GM23338 (cell line): ENCODE results near the gene FHIP1A. TPM values are rescaled to one million over a fixed set of nuclear protein-coding genes. Genes with fewer than 3 reads are reported as not detected.
A peak's percentile ranks its signal among the peaks of the same experiment; 100 is the strongest.

Experiments
- ATAC-seq: fragments of 200-7000 bp; cut with Tn5 transposase; 3 replicates; pipeline ENCODE4 v1.9.1; 2020
- DNase-seq: peaks from one replicate; pipeline ENCODE4 v3.0.0-alpha.2; 2015; ENCODE audit warnings: low spot score
- H2AFZ ChIP-seq: fragments of 200-600 bp; sonication (generic); 2 replicates; pipeline ENCODE4 v1.8.0; 2016; ENCODE audit warnings: antibody characterized with exemption, mild to moderate bottlenecking, moderate library complexity
- H3F3A ChIP-seq: fragments of 200-600 bp; sonication (generic); replicated peaks from 2 replicates; pipeline ENCODE4 v1.8.0; 2017; ENCODE audit warnings: antibody characterized with exemption, mixed run types, low read depth
- H3K27ac ChIP-seq: fragments of 200-600 bp; sonication (generic); 2 replicates; pipeline ENCODE4 v1.6.1; 2016; ENCODE audit warnings: low read depth
- H3K27me3 ChIP-seq: fragments of 200-600 bp; sonication (generic); 2 replicates; pipeline ENCODE4 v1.8.0; 2016; ENCODE audit warnings: mild to moderate bottlenecking, mixed run types, moderate library complexity; ENCODE audit not compliant: insufficient read depth
- H3K36me3 ChIP-seq: fragments of 200-600 bp; sonication (generic); 2 replicates; pipeline ENCODE4 v1.8.0; 2016; ENCODE audit warnings: mild to moderate bottlenecking; ENCODE audit not compliant: insufficient read depth
- H3K4me1 ChIP-seq: fragments of 200-600 bp; sonication (generic); 2 replicates; pipeline ENCODE4 v1.8.0; 2016; ENCODE audit warnings: mild to moderate bottlenecking, moderate library complexity; ENCODE audit not compliant: insufficient read depth
- H3K4me2 ChIP-seq: fragments of 200-600 bp; sonication (generic); 2 replicates; pipeline ENCODE4 v1.7.1; 2017; ENCODE audit warnings: mixed run types
- H3K4me3 ChIP-seq: fragments of 200-600 bp; sonication (generic); 2 replicates; pipeline ENCODE4 v1.6.1; 2016; ENCODE audit warnings: mixed run types
- H3K79me2 ChIP-seq: fragments of 200-600 bp; sonication (generic); replicated peaks from 2 replicates; pipeline ENCODE4 v1.8.0; 2017; ENCODE audit warnings: mild to moderate bottlenecking; ENCODE audit not compliant: insufficient read depth
- H3K9me2 ChIP-seq: fragments of 200-600 bp; sonication (generic); 2 replicates; pipeline ENCODE4 v1.8.0; 2017; ENCODE audit not compliant: insufficient read depth
- H4K20me1 ChIP-seq: fragments of 200-600 bp; sonication (generic); replicated peaks from 2 replicates; pipeline ENCODE4 v1.8.0; 2017; ENCODE audit warnings: mild to moderate bottlenecking; ENCODE audit not compliant: insufficient read depth
- H3K27ac Mint-ChIP-seq: 2 replicates; pipeline ENCODE4 v1.8.0; 2020; ENCODE audit warnings: inconsistent platforms, mild to moderate bottlenecking, moderate library complexity, mixed read lengths
- H3K27me3 Mint-ChIP-seq: 3 replicates; pipeline ENCODE4 v1.8.0; 2022; ENCODE audit warnings: low read depth, mild to moderate bottlenecking, moderate library complexity, mixed read lengths, inconsistent platforms; ENCODE audit not compliant: insufficient read depth, poor library complexity
- H3K36me3 Mint-ChIP-seq: 3 replicates; pipeline ENCODE4 v1.8.0; 2021; ENCODE audit warnings: low read depth, mild to moderate bottlenecking, inconsistent platforms, moderate library complexity, mixed read lengths
- H3K4me1 Mint-ChIP-seq: 3 replicates; pipeline ENCODE4 v1.8.0; 2020; ENCODE audit warnings: mild to moderate bottlenecking, inconsistent platforms, mixed read lengths
- H3K4me3 Mint-ChIP-seq: 3 replicates; pipeline ENCODE4 v1.8.0; 2021; ENCODE audit warnings: moderate library complexity, mild to moderate bottlenecking, inconsistent platforms, mixed read lengths
- H3K9me3 Mint-ChIP-seq: 3 replicates; pipeline ENCODE4 v1.8.0; 2020; ENCODE audit warnings: moderate library complexity, mild to moderate bottlenecking, inconsistent platforms, mixed read lengths
- CREB1 ChIP-seq: fragments of 250-450 bp; sonication (Bioruptor Pico); IDR thresholded peaks from 2 replicates; pipeline ENCODE4 v1.5.0; 2020; ENCODE audit warnings: low read depth, mild to moderate bottlenecking, moderate library complexity
- NANOG ChIP-seq: IDR thresholded peaks from 2 replicates; pipeline ENCODE4 v1.6.1; 2016; ENCODE audit warnings: antibody characterized with exemption, borderline replicate concordance
- POLR2AphosphoS5 ChIP-seq: IDR thresholded peaks from 2 replicates; pipeline ENCODE4 v1.6.1; 2016; ENCODE audit warnings: antibody characterized with exemption, low read depth
- STAT1 ChIP-seq: IDR thresholded peaks from one replicate; pipeline ENCODE4 v1.6.1; 2016; ENCODE audit warnings: antibody characterized with exemption; ENCODE audit not compliant: unreplicated experiment
- ZNF114 ChIP-seq: fragments of 250-450 bp; sonication (Bioruptor Pico); IDR thresholded peaks from 2 replicates; pipeline ENCODE4 v1.5.0; 2020; ENCODE audit warnings: mild to moderate bottlenecking, moderate library complexity
- ZNF331 ChIP-seq: fragments of 250-450 bp; sonication (Bioruptor Pico); IDR thresholded peaks from 2 replicates; pipeline ENCODE4 v1.5.0; 2020; ENCODE audit warnings: low read depth, mild to moderate bottlenecking, moderate library complexity
- polyA plus RNA-seq: library from polyadenylated mRNA; unstranded; fragments of >200 nt; fragmentation: Nextera tagmentation; extraction: Ambion mirVana; gene quantifications from 2 replicates; pipeline ENCODE4 v1.2.1, GENCODE V29; 2016
- total RNA-seq: library from RNA; depleted of rRNA; stranded (reverse); fragments of >200 nt; shearing (Covaris generic); gene quantifications from 2 replicates; pipeline ENCODE4 v1.2.3, GENCODE V29; 2014
- TF ChIP-seq, protein P1 (sequence below): fragments of 250-450 bp; sonication (Bioruptor Pico); IDR thresholded peaks from 2 replicates; pipeline ENCODE4 v1.5.0; 2020; ENCODE audit warnings: mild to moderate bottlenecking, moderate library complexity
- TF ChIP-seq, protein P2 (sequence below): IDR thresholded peaks from one replicate; pipeline ENCODE4 v1.6.1; 2018; ENCODE audit warnings: antibody characterized with exemption; ENCODE audit not compliant: unreplicated experiment
- TF ChIP-seq, protein P3 (sequence below), 2 experiments: fragments of 200-600 bp in 1 of 2; sonication (generic) in 1 of 2; conservative IDR thresholded peaks; 2 replicates each; pipeline versions ENCODE4 v1.5.1 to v1.6.1; 2016 to 2017; ENCODE audit warnings: antibody characterized with exemption in 2 of 2, low read depth in 2 of 2, mild to moderate bottlenecking in 2 of 2, moderate library complexity in 1 of 2

Gene FHIP1A
- total and polyA plus RNA-seq, 2 experiments from 2014 or later: 11.3 to 108 TPM

DNA sequence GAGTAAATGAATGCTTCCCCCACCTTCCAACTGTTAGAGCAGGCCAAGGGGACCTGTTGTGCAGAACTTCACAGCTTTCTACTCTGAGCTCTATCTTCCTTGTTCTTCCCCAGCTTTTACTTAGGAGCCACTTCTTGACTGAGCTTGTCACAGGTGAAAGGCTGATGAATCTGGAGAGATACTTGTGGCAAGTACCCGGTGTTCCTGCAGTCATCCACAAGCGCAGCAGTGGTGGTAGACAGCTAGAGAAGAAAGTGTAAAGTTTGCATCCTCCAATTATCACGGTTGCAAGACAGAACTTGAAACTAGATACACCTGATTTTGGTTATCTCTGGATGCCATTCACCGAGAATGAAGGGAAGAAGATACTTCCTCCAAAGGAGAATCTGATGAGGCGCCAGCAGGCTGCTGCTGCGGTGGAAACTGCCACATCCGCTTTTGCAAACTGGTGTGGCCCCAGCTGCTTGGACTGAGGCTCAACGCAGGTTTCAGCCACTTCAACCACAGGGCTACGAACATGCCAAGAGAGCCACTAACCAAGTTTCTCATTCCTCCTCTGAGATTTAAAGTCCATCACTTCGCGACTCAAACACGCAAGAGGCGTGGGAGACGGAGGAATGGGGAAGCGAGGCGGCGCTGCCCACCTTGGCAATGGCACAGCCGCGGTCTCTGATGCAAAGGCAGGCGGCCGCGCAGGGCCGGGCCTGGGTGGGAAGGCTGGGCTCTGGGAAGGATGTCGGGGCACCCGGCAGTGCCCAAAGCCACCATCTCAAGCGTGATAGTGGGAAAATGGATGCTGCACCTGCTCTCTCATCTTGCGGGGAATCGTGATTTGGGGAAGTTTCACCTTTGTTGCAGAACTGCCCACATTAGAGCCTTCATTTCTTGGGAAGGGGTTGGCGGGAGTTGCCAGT lies 1.3 kb upstream of the FHIP1A start:
- H3K4me1 ChIP-seq: peaks cover 29% of the 10 kb centered on the region
- peaks cover 44% of the 10 kb centered on the region for H3K79me2 ChIP-seq
- no peaks in the 10 kb centered on the region for H3K27me3 ChIP-seq
- H4K20me1 ChIP-seq: peaks cover 14% of the 10 kb centered on the region; the same call in 1 of the 2 replicates
- no peak for TF ChIP-seq STAT1
- TF ChIP-seq, protein P1, sequence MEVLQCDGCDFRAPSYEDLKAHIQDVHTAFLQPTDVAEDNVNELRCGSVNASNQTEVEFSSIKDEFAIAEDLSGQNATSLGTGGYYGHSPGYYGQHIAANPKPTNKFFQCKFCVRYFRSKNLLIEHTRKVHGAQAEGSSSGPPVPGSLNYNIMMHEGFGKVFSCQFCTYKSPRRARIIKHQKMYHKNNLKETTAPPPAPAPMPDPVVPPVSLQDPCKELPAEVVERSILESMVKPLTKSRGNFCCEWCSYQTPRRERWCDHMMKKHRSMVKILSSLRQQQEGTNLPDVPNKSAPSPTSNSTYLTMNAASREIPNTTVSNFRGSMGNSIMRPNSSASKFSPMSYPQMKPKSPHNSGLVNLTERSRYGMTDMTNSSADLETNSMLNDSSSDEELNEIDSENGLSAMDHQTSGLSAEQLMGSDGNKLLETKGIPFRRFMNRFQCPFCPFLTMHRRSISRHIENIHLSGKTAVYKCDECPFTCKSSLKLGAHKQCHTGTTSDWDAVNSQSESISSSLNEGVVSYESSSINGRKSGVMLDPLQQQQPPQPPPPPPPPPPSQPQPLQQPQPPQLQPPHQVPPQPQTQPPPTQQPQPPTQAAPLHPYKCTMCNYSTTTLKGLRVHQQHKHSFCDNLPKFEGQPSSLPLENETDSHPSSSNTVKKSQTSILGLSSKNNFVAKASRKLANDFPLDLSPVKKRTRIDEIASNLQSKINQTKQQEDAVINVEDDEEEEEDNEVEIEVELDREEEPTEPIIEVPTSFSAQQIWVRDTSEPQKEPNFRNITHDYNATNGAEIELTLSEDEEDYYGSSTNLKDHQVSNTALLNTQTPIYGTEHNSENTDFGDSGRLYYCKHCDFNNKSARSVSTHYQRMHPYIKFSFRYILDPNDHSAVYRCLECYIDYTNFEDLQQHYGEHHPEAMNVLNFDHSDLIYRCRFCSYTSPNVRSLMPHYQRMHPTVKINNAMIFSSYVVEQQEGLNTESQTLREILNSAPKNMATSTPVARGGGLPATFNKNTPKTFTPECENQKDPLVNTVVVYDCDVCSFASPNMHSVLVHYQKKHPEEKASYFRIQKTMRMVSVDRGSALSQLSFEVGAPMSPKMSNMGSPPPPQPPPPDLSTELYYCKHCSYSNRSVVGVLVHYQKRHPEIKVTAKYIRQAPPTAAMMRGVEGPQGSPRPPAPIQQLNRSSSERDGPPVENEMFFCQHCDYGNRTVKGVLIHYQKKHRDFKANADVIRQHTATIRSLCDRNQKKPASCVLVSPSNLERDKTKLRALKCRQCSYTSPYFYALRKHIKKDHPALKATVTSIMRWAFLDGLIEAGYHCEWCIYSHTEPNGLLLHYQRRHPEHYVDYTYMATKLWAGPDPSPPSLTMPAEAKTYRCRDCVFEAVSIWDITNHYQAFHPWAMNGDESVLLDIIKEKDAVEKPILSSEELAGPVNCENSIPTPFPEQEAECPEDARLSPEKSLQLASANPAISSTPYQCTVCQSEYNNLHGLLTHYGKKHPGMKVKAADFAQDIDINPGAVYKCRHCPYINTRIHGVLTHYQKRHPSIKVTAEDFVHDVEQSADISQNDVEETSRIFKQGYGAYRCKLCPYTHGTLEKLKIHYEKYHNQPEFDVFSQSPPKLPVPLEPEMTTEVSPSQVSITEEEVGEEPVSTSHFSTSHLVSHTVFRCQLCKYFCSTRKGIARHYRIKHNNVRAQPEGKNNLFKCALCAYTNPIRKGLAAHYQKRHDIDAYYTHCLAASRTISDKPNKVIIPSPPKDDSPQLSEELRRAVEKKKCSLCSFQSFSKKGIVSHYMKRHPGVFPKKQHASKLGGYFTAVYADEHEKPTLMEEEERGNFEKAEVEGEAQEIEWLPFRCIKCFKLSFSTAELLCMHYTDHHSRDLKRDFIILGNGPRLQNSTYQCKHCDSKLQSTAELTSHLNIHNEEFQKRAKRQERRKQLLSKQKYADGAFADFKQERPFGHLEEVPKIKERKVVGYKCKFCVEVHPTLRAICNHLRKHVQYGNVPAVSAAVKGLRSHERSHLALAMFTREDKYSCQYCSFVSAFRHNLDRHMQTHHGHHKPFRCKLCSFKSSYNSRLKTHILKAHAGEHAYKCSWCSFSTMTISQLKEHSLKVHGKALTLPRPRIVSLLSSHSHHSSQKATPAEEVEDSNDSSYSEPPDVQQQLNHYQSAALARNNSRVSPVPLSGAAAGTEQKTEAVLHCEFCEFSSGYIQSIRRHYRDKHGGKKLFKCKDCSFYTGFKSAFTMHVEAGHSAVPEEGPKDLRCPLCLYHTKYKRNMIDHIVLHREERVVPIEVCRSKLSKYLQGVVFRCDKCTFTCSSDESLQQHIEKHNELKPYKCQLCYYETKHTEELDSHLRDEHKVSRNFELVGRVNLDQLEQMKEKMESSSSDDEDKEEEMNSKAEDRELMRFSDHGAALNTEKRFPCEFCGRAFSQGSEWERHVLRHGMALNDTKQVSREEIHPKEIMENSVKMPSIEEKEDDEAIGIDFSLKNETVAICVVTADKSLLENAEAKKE (CRISPR knock-in tag): no peak
- TF ChIP-seq ZNF114 (CRISPR knock-in tag): no peak
- TF ChIP-seq, protein P2, sequence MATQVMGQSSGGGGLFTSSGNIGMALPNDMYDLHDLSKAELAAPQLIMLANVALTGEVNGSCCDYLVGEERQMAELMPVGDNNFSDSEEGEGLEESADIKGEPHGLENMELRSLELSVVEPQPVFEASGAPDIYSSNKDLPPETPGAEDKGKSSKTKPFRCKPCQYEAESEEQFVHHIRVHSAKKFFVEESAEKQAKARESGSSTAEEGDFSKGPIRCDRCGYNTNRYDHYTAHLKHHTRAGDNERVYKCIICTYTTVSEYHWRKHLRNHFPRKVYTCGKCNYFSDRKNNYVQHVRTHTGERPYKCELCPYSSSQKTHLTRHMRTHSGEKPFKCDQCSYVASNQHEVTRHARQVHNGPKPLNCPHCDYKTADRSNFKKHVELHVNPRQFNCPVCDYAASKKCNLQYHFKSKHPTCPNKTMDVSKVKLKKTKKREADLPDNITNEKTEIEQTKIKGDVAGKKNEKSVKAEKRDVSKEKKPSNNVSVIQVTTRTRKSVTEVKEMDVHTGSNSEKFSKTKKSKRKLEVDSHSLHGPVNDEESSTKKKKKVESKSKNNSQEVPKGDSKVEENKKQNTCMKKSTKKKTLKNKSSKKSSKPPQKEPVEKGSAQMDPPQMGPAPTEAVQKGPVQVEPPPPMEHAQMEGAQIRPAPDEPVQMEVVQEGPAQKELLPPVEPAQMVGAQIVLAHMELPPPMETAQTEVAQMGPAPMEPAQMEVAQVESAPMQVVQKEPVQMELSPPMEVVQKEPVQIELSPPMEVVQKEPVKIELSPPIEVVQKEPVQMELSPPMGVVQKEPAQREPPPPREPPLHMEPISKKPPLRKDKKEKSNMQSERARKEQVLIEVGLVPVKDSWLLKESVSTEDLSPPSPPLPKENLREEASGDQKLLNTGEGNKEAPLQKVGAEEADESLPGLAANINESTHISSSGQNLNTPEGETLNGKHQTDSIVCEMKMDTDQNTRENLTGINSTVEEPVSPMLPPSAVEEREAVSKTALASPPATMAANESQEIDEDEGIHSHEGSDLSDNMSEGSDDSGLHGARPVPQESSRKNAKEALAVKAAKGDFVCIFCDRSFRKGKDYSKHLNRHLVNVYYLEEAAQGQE: no peak
- TF ChIP-seq POLR2AphosphoS5: no peak
- no peak for TF ChIP-seq CREB1
- TF ChIP-seq, protein P3, sequence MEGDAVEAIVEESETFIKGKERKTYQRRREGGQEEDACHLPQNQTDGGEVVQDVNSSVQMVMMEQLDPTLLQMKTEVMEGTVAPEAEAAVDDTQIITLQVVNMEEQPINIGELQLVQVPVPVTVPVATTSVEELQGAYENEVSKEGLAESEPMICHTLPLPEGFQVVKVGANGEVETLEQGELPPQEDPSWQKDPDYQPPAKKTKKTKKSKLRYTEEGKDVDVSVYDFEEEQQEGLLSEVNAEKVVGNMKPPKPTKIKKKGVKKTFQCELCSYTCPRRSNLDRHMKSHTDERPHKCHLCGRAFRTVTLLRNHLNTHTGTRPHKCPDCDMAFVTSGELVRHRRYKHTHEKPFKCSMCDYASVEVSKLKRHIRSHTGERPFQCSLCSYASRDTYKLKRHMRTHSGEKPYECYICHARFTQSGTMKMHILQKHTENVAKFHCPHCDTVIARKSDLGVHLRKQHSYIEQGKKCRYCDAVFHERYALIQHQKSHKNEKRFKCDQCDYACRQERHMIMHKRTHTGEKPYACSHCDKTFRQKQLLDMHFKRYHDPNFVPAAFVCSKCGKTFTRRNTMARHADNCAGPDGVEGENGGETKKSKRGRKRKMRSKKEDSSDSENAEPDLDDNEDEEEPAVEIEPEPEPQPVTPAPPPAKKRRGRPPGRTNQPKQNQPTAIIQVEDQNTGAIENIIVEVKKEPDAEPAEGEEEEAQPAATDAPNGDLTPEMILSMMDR (conservative IDR thresholded peaks at IDR 0.05; ENCODE audit: low read depth in 2 of 2): peak in 1 of 2 experiments; percentile 39; a peak in 2 of 4 replicates
- TF ChIP-seq NANOG: no peak
- TF ChIP-seq ZNF331: no peak
- peak overlapping the region; percentile 95 for H3K27ac Mint-ChIP-seq
- H3K27me3 Mint-ChIP-seq: peaks cover 11% of the 10 kb centered on the region
- peaks cover 6% of the 10 kb centered on the region for H3K36me3 Mint-ChIP-seq
- no peaks in the 10 kb centered on the region; the same call in 1 of the 3 replicates for H3K9me3 Mint-ChIP-seq
- DNase-seq (peak; percentile 70), ATAC-seq (peak; percentile 15)
- peak overlapping the region; percentile 97 for H3K4me2 ChIP-seq
- peak overlapping the region; percentile 90 for H2AFZ ChIP-seq
- H3K4me3 ChIP-seq: peak overlapping the region; percentile 87
- peak overlapping the region; percentile 92 for H3K27ac ChIP-seq
- peaks cover 30% of the 10 kb centered on the region for H3K4me1 Mint-ChIP-seq
- peak overlapping the region; percentile 94 for H3K4me3 Mint-ChIP-seq
- no peaks in the 10 kb centered on the region for H3K9me2 ChIP-seq
- H3K36me3 ChIP-seq: no peaks in the 10 kb centered on the region
- peaks cover 19% of the 10 kb centered on the region for H3F3A ChIP-seq
